Hepatic stellate cell (primary cell): ENCODE results near the gene LBP.
A peak's percentile ranks its signal among the peaks of the same experiment; 100 is the strongest.
"Not testable (repeated sequence)": the region's sequence is repeated elsewhere in the genome, so short reads cannot be mapped to it uniquely, and the experiment has no call there.

ENCODE experiments used
- DNase-seq: peaks from one replicate; pipeline ENCODE4 v3.0.0; 2011; ENCODE audit warnings: low spot score

The LBP gene, protein sequence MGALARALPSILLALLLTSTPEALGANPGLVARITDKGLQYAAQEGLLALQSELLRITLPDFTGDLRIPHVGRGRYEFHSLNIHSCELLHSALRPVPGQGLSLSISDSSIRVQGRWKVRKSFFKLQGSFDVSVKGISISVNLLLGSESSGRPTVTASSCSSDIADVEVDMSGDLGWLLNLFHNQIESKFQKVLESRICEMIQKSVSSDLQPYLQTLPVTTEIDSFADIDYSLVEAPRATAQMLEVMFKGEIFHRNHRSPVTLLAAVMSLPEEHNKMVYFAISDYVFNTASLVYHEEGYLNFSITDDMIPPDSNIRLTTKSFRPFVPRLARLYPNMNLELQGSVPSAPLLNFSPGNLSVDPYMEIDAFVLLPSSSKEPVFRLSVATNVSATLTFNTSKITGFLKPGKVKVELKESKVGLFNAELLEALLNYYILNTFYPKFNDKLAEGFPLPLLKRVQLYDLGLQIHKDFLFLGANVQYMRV

GRCh38 chr20:38346247-38346651 lies at the start of gene LBP:
Gene LBP (plus strand): TSS chr20:38346482. CDS start chr20:38346517, 35 bp downstream.
- no peak for DNase-seq

GRCh38 chr20:38297916-38298674 lies 48.2 kb upstream of the LBP start:
- DNase-seq: no peak

GRCh38 chr20:38298768-38299288 lies 47.5 kb upstream of the LBP start:
- no peak for DNase-seq

DNA sequence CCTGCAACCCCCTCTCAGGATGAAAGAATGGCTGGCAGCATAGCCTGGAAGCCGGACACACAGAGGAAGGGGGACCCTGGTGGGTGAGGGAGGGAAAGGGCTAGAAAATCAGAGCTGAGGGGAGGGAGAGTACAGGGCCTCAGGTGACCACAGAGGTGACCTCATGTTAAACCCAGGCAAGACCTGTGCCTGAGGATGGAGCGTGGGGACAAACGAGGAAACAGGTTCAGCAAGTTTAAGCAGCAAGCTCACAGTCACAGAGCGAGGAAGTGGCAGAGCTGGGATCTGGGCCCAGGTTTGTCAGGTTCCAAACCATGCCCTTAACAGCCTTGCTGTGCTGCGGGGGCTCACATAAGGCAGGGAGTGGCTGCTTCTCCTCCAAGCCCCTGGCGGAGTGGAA lies 46.3 kb upstream of the LBP start:
- DNase-seq: no peak

GRCh38 chr20:38300438-38300837 lies 45.8 kb upstream of the LBP start:
- DNase-seq: no peak

GRCh38 chr20:38301309-38301708 lies 45.0 kb upstream of the LBP start:
- no peak for DNase-seq

- DNase-seq: no peak
Observed at GRCh38 chr20:38302786-38303185, 43.5 kb upstream of the LBP start.

DNA sequence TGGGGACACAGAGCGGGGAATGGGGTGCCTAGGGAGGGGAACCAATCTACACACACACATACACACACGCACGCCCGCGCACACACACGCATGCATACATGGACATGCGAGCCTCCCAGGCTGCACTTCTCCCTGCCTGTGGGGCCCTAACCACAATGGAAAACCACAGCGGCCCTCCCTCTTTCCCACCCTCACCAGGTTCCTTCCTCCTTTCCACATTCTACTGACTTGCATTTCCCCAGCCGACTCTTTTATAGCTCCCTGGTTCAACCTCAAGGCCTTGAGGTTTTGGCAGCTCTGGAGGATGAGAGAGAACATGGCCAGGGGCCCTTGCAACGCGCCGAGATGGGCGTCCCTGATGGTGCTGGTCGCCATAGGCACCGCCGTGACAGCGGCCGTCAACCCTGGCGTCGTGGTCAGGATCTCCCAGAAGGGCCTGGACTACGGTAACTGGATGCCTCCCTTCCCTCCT lies 42.3 kb upstream of the LBP start, which contains the start of gene BPI:
TSS of gene BPI (plus strand) at position 249 of the 472 bp plus-strand sequence. CDS start at position 317, 68 bp downstream.
- DNase-seq: no peak

- DNase-seq: peak; percentile 41
Observed at GRCh38 chr20:38304845-38305447, 41.3 kb upstream of the LBP start.

DNA sequence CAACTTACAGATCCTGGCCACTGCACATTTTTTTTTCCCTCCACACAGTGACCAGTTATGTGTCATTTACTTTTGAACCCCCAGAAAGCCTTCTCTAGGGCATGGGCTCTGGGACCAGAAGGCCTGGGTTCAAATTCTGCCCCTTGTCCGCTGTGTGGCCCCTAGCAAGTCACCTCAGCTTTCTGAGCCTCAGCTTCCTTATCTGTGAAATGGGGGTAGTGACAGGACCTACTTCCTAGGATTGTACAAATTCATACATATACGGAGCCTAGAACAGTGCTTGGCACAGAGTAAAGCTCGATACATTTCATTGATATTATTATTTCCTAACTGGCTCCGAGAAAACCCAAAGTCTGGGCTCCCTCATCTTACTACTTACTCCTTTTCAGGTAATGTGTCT lies 40.7 kb upstream of the LBP start:
- no peak for DNase-seq

GRCh38 chr20:38306379-38306778 lies 39.9 kb upstream of the LBP start:
- DNase-seq: no peak

DNA sequence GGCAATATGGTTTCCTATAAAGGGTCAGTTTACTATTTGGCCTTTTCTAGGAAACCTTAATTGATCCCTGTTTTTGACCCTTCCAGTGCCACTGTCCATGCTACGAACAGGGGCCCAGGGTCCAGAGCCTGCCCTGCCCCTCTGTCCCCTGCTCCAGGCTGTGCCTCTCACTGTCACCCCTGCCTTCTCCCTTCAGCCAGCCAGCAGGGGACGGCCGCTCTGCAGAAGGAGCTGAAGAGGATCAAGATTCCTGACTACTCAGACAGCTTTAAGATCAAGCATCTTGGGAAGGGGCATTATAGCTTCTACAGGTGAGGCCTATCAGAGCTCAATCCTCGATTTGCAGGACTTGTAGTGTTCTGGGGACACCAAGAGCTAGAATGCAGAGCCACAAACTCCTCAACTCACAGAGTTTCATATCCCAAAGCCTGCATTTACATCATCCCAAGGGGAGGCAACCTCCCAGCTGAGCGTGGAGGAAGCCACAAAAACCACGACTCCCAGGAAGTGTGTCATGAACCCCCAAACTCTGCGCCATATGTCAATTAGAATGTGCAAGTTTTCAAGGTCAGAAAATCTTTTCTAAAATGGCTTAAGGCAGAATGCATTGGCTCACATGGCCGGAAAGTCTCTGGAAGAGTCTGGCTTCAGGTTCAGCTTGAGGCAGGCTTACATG lies 38.8 kb upstream of the LBP start:
- peak; percentile 23 for DNase-seq

- no peak for DNase-seq
Observed at GRCh38 chr20:38308047-38308438, 38.2 kb upstream of the LBP start.

- no peak for DNase-seq
Observed at GRCh38 chr20:38308447-38308846, 37.8 kb upstream of the LBP start.

DNA sequence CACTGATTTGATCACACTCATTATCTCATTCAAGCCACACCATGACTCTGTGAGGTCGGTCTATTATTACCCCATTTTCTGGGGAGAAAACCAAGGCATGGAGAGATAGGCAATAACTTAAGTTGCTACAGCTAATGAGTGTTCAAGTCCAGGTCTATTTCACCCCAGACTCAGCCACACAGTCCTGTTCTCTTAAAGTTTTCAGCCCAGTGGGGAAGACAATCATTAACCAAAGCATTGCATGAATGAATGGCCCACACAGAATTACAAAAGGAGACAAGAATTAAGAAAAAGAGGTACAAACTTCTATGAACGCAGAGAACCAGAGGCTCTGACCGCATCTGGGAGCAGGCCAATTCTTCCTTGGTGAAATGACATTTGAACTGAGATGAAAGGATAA lies 35.2 kb upstream of the LBP start:
- DNase-seq: no peak

- no peak for DNase-seq
Observed at GRCh38 chr20:38311491-38311890, 34.8 kb upstream of the LBP start.

- no peak for DNase-seq
Observed at GRCh38 chr20:38313676-38314075, 32.6 kb upstream of the LBP start.

- DNase-seq: not testable (repeated sequence)
Observed at GRCh38 chr20:38314350-38314749, 31.9 kb upstream of the LBP start.

DNA sequence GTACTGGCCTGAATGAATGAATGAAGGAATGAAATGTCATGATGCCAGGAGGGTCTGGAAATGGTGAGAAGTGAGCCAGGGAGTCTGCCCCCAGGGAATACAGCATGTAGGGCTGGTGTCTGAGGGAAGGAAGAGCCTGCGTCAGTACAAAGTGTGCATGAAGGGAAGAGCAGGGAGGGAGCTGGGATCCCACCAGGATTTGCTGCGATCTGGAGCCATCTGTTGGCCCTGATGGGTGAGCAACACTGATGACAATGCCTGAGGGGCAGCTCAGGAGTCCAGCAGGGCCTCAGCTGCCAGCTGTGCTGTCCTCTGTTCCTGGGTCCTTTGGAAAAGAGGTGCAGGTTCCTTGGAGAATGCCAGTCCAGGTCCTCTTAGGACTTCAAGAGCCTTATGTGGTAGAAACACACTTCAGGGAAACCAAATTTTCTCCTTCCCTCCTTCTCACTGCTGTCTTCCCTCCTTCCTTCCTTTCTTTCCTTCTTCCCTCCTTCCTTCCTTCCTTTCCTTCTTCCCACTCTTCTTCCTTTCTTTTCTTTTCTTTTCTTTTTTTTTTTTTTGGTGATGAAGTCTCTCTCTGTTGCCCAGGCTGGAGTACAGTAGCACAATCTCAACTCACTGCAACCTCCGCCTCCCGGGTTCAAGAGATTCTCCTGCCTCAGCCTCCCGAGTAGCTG lies 30.9 kb upstream of the LBP start:
- peak; percentile 27 for DNase-seq

GRCh38 chr20:38316341-38316740 lies 29.9 kb upstream of the LBP start:
- no peak for DNase-seq

- DNase-seq: no peak
Observed at GRCh38 chr20:38317422-38317821, 28.9 kb upstream of the LBP start.
